Measurements from ENCODE around the gene FBXW2. TPM values are rescaled to one million over a fixed set of nuclear protein-coding genes. Genes with fewer than 3 reads are reported as not detected.

FBXW2 gene
- total RNA-seq, 1 donor from 2014 or later: 72.9 TPM

GRCh38 chr9:120734607-120735410, 58.4 kb downstream of the FBXW2 start:
- Mint-ChIP-seq H3K9me3 (ENCODE audit: low read depth) (no peaks in the 10 kb centered on the region), H3K27me3 (ENCODE audit: low read depth) (no peaks in the 10 kb centered on the region), H3K36me3 (ENCODE audit: low read depth) (no peaks in the 10 kb centered on the region), H3K4me3 (ENCODE audit: unreplicated experiment) (no peak overlapping the region), H3K4me1 (ENCODE audit: low read depth) (peaks cover 35% of the 10 kb centered on the region), H3K27ac (ENCODE audit: unreplicated experiment) (no peak overlapping the region)
- TF ChIP-seq CTCF (IDR thresholded peaks at IDR 0.05): no peak
- no peak for DNase-seq (ENCODE audit: low spot score)

- Mint-ChIP-seq H3K9me3 (ENCODE audit: low read depth) (no peaks in the 10 kb centered on the region), H3K4me3 (ENCODE audit: unreplicated experiment) (no peak overlapping the region), H3K27ac (ENCODE audit: unreplicated experiment) (peak overlapping the region; percentile 92), H3K27me3 (ENCODE audit: low read depth) (no peaks in the 10 kb centered on the region), H3K36me3 (ENCODE audit: low read depth) (no peaks in the 10 kb centered on the region), H3K4me1 (ENCODE audit: low read depth) (peaks cover 40% of the 10 kb centered on the region)
- no peak for DNase-seq (ENCODE audit: low spot score)
- TF ChIP-seq CTCF (IDR thresholded peaks at IDR 0.05): no peak
Observed at GRCh38 chr9:120733190-120733589, 60.0 kb downstream of the FBXW2 start.

DNA sequence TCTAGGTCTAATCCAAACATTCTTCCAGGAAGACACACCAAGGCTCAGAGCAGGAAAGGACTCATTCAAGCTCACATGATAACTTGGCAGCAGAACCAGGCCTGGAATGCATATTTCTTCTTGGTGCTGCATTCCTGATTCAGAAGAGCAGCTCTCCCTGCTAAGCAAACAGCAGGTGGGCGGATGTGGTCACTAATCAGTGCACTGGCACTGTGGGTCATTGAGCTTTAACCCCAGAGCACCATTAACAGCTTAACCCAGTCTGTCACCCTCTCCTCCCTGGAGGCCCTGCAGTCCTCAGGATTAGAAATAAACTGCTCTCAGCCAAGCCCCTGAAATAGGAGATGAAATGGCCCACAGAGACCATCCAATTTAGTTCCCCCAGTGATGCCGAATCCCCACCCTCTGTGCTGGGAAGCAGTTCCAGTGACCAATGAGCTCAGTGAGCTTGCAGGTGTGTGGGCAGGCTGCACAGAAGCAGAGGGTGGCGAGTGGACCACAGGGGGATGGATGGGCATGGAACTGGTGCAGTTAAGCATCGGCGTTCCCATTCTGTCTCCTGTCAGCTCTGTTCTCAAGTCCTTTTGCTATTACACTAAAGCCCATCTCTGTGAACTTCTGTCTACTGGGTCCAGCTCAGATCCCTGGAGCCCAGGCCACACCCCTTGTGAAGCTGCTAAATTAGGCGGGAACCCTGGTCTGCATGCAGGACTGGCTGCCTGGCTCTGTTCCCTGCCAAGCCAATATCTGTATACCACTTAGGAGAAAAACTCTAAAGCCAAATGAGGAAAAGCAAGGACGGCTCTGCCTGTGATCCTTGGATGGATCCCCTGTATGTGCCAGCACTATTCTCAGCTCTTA, 62.3 kb downstream of the FBXW2 start:
- TF ChIP-seq CTCF (IDR thresholded peaks at IDR 0.05): no peak
- no peak overlapping the region for H3K4me3 Mint-ChIP-seq (ENCODE audit: unreplicated experiment)
- peak overlapping the region; percentile 90 for H3K27ac Mint-ChIP-seq (ENCODE audit: unreplicated experiment)
- H3K9me3 Mint-ChIP-seq (ENCODE audit: low read depth): no peaks in the 10 kb centered on the region
- H3K36me3 Mint-ChIP-seq (ENCODE audit: low read depth): no peaks in the 10 kb centered on the region
- DNase-seq (ENCODE audit: low spot score): no peak
- H3K27me3 Mint-ChIP-seq (ENCODE audit: low read depth): no peaks in the 10 kb centered on the region
- H3K4me1 Mint-ChIP-seq (ENCODE audit: low read depth): peaks cover 40% of the 10 kb centered on the region

DNA sequence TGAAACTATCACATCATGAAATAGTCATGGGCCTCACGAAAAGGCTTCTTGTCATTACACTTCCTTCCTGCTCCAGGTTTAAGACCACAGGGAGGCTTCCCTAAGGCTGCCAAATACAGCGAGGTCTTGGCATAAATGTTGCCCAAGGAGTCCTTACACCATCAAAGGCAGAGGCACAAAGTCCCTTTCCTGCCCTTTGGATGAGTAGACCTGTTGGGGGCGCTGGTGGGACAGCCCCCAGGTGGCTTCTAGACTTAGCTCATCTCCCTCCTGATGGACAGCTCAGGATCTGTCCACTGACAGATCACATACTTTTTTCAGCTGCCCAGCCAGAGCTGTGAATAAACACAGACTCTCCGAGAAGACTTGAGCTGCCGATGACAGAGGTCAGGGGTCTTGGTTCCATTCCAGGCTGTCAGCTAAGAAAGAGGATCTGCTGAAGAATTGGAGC, 63.4 kb downstream of the FBXW2 start:
- no peaks in the 10 kb centered on the region for H3K9me3 Mint-ChIP-seq (ENCODE audit: low read depth)
- TF ChIP-seq CTCF (IDR thresholded peaks at IDR 0.05): peak; percentile 55
- H3K27me3 Mint-ChIP-seq (ENCODE audit: low read depth): no peaks in the 10 kb centered on the region
- H3K4me1 Mint-ChIP-seq (ENCODE audit: low read depth): peaks cover 40% of the 10 kb centered on the region
- H3K36me3 Mint-ChIP-seq (ENCODE audit: low read depth): no peaks in the 10 kb centered on the region
- no peak for DNase-seq (ENCODE audit: low spot score)
- H3K27ac Mint-ChIP-seq (ENCODE audit: unreplicated experiment): peak overlapping the region; percentile 90
- no peak overlapping the region for H3K4me3 Mint-ChIP-seq (ENCODE audit: unreplicated experiment)

GRCh38 chr9:120726484-120726883, 66.7 kb downstream of the FBXW2 start:
- no peaks in the 10 kb centered on the region for H3K27me3 Mint-ChIP-seq (ENCODE audit: low read depth)
- H3K36me3 Mint-ChIP-seq (ENCODE audit: low read depth): no peaks in the 10 kb centered on the region
- no peak overlapping the region for H3K27ac Mint-ChIP-seq (ENCODE audit: unreplicated experiment)
- H3K9me3 Mint-ChIP-seq (ENCODE audit: low read depth): no peaks in the 10 kb centered on the region
- H3K4me1 Mint-ChIP-seq (ENCODE audit: low read depth): peaks cover 27% of the 10 kb centered on the region
- no peak overlapping the region for H3K4me3 Mint-ChIP-seq (ENCODE audit: unreplicated experiment)
- no peak for DNase-seq (ENCODE audit: low spot score)
- TF ChIP-seq CTCF (IDR thresholded peaks at IDR 0.05): no peak

All from chondrocyte (in vitro differentiated cells).